Activated CD8-positive, alpha-beta memory T cell treated with anti-CD3 and anti-CD28 coated beads, Interleukin-2, amount 10 ng/mL, durations not matched to agents 7 days and 5 days (primary cell): ENCODE results near the gene LIPC. TPM values are rescaled to one million over a fixed set of nuclear protein-coding genes. Genes with fewer than 3 reads are reported as not detected.

Source experiments
- ATAC-seq: fragments of 150-1000 bp; cut with Tn5 transposase; one replicate; pipeline ENCODE4 v1.10.0; 2021; ENCODE audit warnings: moderate library complexity
- CTCF ChIA-PET: fragments of 350-600 bp; sonication (Branson Sonifier 250); formaldehyde crosslinking; loops from one replicate; lab custom pipeline; 2021; ENCODE audit warnings: antibody characterized with exemption; lab: Charles Lee
- DNase-seq: peaks from one replicate; pipeline ENCODE4 v3.0.0-alpha.2; 2020
- H3K27ac Mint-ChIP-seq: one replicate; pipeline ENCODE4 v1.8.0; 2021; ENCODE audit warnings: mild to moderate bottlenecking, mixed read lengths
- H3K27me3 Mint-ChIP-seq: one replicate; pipeline ENCODE4 v1.8.0; 2021; ENCODE audit warnings: mixed read lengths
- H3K36me3 Mint-ChIP-seq: one replicate; pipeline ENCODE4 v1.8.0; 2021; ENCODE audit warnings: mild to moderate bottlenecking, mixed read lengths
- H3K4me1 Mint-ChIP-seq: one replicate; pipeline ENCODE4 v1.8.0; 2021; ENCODE audit warnings: mixed read lengths
- H3K4me3 Mint-ChIP-seq: one replicate; pipeline ENCODE4 v1.8.0; 2021; ENCODE audit warnings: mild to moderate bottlenecking, moderate library complexity, mixed read lengths
- H3K9me3 Mint-ChIP-seq: one replicate; pipeline ENCODE4 v1.8.0; 2022; ENCODE audit warnings: low read depth, mixed read lengths
- total RNA-seq, 2 experiments: library from RNA; stranded (reverse); gene quantifications; one replicate each; pipeline ENCODE4 v1.2.3, GENCODE V29; 2021

LIPC gene
- total RNA-seq, 2 experiments from 2014 or later, result 5.3 to 9.0 TPM

GRCh38 chr15:58430224-58430787, 1.5 kb upstream of the LIPC start:
- Mint-ChIP-seq H3K27ac (no peak overlapping the region), H3K36me3 (no peaks in the 10 kb centered on the region), H3K27me3 (no peaks in the 10 kb centered on the region), H3K4me1 (no peaks in the 10 kb centered on the region), H3K4me3 (no peak overlapping the region), H3K9me3 (no peaks in the 10 kb centered on the region)
- DNase-seq, result no peak
- CTCF ChIA-PET, result no interaction called here
- ATAC-seq, result no peak

DNA sequence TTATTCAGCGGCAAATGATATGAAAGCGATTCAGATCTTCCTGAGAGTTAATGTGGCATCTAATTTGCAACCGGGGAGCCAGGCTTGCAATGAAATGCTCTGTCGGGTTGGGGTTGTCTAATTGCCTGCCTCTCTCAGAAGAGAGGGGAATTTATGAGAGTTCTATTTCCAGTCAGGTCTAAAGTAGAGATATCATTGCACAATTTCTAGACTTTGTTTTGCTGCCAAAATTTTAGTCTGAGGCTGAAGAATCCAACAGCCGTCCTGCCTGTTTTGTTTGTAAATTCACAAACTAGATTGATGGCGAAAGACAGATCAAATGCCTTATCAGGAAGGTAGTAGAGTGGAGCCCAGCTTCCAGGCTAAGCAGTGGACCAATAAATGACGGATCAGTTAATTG, 610 bp downstream of the LIPC start:
- no peak overlapping the region for H3K4me3 Mint-ChIP-seq
- H3K36me3 Mint-ChIP-seq, result no peaks in the 10 kb centered on the region
- no peak for DNase-seq
- no peaks in the 10 kb centered on the region for H3K27me3 Mint-ChIP-seq
- no peaks in the 10 kb centered on the region for H3K9me3 Mint-ChIP-seq
- H3K27ac Mint-ChIP-seq, result no peak overlapping the region
- H3K4me1 Mint-ChIP-seq, result no peaks in the 10 kb centered on the region
- CTCF ChIA-PET, result no interaction called here
- no peak for ATAC-seq

- CTCF ChIA-PET, result no interaction called here
- DNase-seq (no peak), ATAC-seq (no peak)
- Mint-ChIP-seq H3K4me1 (peaks cover 2% of the 10 kb centered on the region), H3K9me3 (no peaks in the 10 kb centered on the region), H3K27ac (no peak overlapping the region), H3K36me3 (no peaks in the 10 kb centered on the region), H3K27me3 (no peaks in the 10 kb centered on the region), H3K4me3 (no peak overlapping the region)
Measured at GRCh38 chr15:58433597-58434333, 2.0 kb downstream of the LIPC start.

DNA sequence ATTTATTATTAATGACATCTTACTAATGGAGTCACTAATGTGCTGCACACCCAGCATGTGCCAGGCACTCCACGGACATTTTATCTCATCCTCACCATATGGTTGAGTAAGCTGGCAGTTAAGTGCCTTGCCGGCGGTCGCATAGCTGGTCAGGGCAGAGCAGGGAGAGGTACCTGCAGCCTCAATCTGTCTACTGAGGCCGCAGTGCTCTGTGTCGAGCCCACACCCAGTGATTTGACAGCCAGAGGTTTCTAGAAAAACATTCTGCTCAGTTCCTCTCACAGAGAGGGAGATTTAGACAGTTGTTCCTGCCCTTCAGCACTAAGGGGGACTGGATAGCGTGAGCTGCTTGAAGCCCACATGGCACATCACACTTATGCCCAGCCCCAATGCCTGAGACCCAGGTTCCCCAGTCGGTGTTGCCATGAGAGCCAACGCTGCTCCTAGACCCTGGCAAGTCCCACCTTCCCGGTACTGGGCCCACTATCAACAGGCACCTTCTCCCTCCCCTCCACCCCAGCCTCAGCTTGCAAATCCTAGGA, 2.6 kb downstream of the LIPC start:
- peaks cover 6% of the 10 kb centered on the region for H3K4me1 Mint-ChIP-seq
- no peaks in the 10 kb centered on the region for H3K36me3 Mint-ChIP-seq
- CTCF ChIA-PET, result no interaction called here
- no peak for DNase-seq
- H3K9me3 Mint-ChIP-seq, result no peaks in the 10 kb centered on the region
- ATAC-seq, result no peak
- no peaks in the 10 kb centered on the region for H3K27me3 Mint-ChIP-seq
- no peak overlapping the region for H3K27ac Mint-ChIP-seq
- H3K4me3 Mint-ChIP-seq, result no peak overlapping the region

DNA sequence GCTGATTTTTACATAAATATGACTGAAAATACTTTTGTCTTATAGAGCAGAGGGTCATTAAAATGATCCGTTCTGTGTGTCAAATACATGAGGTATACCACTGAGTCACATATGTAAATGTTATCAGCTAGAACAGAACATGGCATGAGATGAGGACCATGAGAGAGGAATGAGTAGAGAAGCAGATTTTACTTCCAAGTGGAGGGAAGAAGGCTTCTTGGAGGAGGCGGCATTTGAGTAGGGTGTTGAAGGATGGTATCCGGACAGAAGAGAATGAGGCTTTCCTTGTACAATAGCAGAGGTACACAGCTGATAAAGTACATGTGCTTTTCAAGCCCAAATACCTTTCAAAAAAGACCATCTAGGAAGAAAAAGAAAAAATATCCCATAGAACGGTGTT, 4.8 kb downstream of the LIPC start:
- DNase-seq (no peak), ATAC-seq (no peak)
- Mint-ChIP-seq H3K4me1 (peaks cover 17% of the 10 kb centered on the region), H3K27me3 (no peaks in the 10 kb centered on the region), H3K4me3 (no peak overlapping the region), H3K27ac (no peak overlapping the region), H3K36me3 (no peaks in the 10 kb centered on the region), H3K9me3 (no peaks in the 10 kb centered on the region)
- CTCF ChIA-PET, result interaction anchor here (1.3 kb wide), 1 partner anchor 15 kb away, joined by 3 read pairs; no protein-coding TSS in a partner anchor

DNA sequence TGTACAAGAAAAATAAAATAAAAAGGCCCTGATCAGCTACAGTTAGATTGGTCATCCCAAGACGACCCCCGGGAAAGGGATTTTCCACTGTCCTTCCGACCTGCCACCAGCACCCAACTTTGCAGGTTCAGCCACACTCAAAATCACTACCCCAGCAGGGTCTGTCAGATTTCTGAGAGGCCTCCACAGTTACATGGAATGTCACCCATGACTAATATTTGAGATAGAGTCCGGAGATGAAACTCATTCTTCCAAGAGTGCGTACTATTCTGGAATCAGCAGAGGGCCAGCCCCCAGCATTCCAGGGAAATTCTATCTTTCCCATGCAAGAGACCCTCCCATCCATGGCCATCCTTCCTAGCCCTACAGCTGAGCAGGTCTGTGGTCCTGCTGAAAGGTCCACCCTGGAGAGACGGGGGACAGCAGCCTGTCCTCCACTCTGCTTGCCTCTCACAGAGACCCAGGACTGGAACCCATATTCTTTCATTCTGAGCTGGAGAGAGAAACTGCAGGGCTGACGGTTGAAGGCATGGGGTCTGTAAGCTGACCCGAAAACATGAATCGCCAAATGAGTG, 5.8 kb downstream of the LIPC start:
- Mint-ChIP-seq H3K36me3 (no peaks in the 10 kb centered on the region), H3K4me1 (peaks cover 21% of the 10 kb centered on the region), H3K4me3 (no peak overlapping the region), H3K9me3 (no peaks in the 10 kb centered on the region), H3K27me3 (no peaks in the 10 kb centered on the region), H3K27ac (no peak overlapping the region)
- ATAC-seq, result no peak
- CTCF ChIA-PET, result no interaction called here
- DNase-seq, result no peak

- Mint-ChIP-seq H3K36me3 (no peaks in the 10 kb centered on the region), H3K9me3 (no peaks in the 10 kb centered on the region), H3K4me1 (peaks cover 21% of the 10 kb centered on the region), H3K4me3 (no peak overlapping the region), H3K27ac (no peak overlapping the region), H3K27me3 (no peaks in the 10 kb centered on the region)
- ATAC-seq (no peak), DNase-seq (no peak)
- CTCF ChIA-PET, result no interaction called here
Measured at GRCh38 chr15:58438111-58438510, 6.3 kb downstream of the LIPC start.

GRCh38 chr15:58438956-58439355, 7.2 kb downstream of the LIPC start:
- Mint-ChIP-seq H3K9me3 (no peaks in the 10 kb centered on the region), H3K27ac (peak overlapping the region; percentile 50)
- CTCF ChIA-PET, result no interaction called here

GRCh38 chr15:58440158-58440910, 8.5 kb downstream of the LIPC start:
- peaks cover 25% of the 10 kb centered on the region for H3K4me1 Mint-ChIP-seq
- H3K9me3 Mint-ChIP-seq, result no peaks in the 10 kb centered on the region
- H3K27ac Mint-ChIP-seq, result peak overlapping the region; percentile 14
- no peak for DNase-seq
- H3K36me3 Mint-ChIP-seq, result peaks cover 2% of the 10 kb centered on the region
- no peak overlapping the region for H3K4me3 Mint-ChIP-seq
- H3K27me3 Mint-ChIP-seq, result no peaks in the 10 kb centered on the region
- CTCF ChIA-PET, result interaction anchor here (0.6 kb wide), 1 partner anchor 48 kb away, joined by 3 read pairs; no protein-coding TSS in a partner anchor
- ATAC-seq, result no peak

More at GRCh38 chr15:58438956-58439355, 7.2 kb downstream of the LIPC start:
- DNase-seq (peak; percentile 67), ATAC-seq (peak; percentile 88)
- Mint-ChIP-seq H3K4me1 (peaks cover 21% of the 10 kb centered on the region), H3K27me3 (no peaks in the 10 kb centered on the region), H3K36me3 (no peaks in the 10 kb centered on the region), H3K4me3 (no peak overlapping the region)

- Mint-ChIP-seq H3K4me3 (no peak overlapping the region), H3K4me1 (peaks cover 25% of the 10 kb centered on the region), H3K27ac (peak overlapping the region; percentile 14), H3K27me3 (no peaks in the 10 kb centered on the region), H3K9me3 (no peaks in the 10 kb centered on the region), H3K36me3 (peaks cover 2% of the 10 kb centered on the region)
- CTCF ChIA-PET, result interaction anchor here (0.6 kb wide), 1 partner anchor 48 kb away, joined by 3 read pairs; no protein-coding TSS in a partner anchor
- ATAC-seq, result no peak
- no peak for DNase-seq
Measured at GRCh38 chr15:58440922-58441321, 9.1 kb downstream of the LIPC start.

DNA sequence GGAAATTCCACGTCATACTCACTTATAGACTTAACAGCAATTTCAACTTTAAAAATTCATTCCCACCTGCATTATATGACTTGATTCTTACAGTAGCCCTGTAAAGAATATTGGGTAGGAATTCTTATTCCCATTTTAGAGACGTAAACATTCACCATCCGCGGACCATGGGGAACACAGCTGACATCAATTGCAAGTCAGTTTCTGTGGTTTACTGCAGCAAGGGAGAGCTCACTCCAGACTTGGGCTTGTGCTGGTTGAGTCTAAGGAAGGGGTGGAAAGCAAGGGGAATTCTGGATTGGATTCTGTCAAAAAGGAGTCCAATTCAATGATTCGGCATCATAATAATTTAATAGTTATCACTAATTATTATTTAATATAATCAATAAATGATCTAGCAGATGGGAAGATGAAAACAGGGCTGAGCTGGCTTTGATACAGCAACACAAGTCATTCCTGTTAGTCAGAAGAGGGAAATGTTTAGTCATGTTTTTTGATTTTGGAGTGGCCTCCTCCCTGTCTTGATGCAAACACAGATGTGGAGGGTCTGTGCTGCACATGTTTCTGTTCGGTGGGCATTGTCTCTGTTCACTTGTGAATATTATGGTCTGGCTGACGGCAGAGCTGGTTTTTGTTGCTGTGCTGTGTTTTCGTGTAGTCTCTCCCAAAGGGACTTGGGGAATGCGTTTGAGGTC, 9.7 kb downstream of the LIPC start:
- Mint-ChIP-seq H3K9me3 (no peaks in the 10 kb centered on the region), H3K4me1 (peaks cover 25% of the 10 kb centered on the region), H3K4me3 (no peak overlapping the region), H3K27ac (no peak overlapping the region), H3K27me3 (no peaks in the 10 kb centered on the region), H3K36me3 (peaks cover 2% of the 10 kb centered on the region)
- ATAC-seq (no peak), DNase-seq (no peak)
- CTCF ChIA-PET, result interaction anchor here (1.4 kb wide), 1 partner anchor 18 kb away, joined by 3 read pairs; no protein-coding TSS in a partner anchor

GRCh38 chr15:58442122-58442521, 10.3 kb downstream of the LIPC start:
- no peaks in the 10 kb centered on the region for H3K9me3 Mint-ChIP-seq
- no peaks in the 10 kb centered on the region for H3K27me3 Mint-ChIP-seq
- H3K27ac Mint-ChIP-seq, result no peak overlapping the region
- ATAC-seq (no peak), DNase-seq (no peak)
- H3K4me1 Mint-ChIP-seq, result peaks cover 28% of the 10 kb centered on the region
- H3K4me3 Mint-ChIP-seq, result no peak overlapping the region
- peaks cover 2% of the 10 kb centered on the region for H3K36me3 Mint-ChIP-seq
- CTCF ChIA-PET, result interaction anchor here (1.4 kb wide), 1 partner anchor 17 kb away, joined by 3 read pairs; no protein-coding TSS in a partner anchor

DNA sequence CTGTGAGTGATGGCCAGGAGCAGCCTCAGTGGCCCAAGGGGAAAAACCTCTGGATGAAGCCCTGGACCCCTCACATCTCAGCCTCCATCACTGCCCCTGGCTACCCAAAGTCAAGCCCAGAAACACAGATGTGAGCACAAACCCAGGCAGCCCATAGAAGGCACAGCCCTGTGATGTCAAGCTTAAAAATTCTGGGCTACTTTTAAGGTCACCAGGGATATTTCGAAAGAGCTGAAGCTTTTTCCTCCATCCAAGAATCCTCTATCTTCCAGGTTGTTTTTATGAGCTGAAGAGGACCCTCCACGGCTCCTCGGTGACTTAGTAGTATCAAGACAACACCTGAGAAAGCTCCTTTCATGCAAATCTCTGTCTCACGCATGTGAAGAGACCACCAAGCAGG, 11.5 kb downstream of the LIPC start:
- peaks cover 2% of the 10 kb centered on the region for H3K36me3 Mint-ChIP-seq
- ATAC-seq (no peak), DNase-seq (no peak)
- CTCF ChIA-PET, result no interaction called here
- H3K4me1 Mint-ChIP-seq, result peaks cover 37% of the 10 kb centered on the region
- H3K4me3 Mint-ChIP-seq, result no peak overlapping the region
- no peaks in the 10 kb centered on the region for H3K27me3 Mint-ChIP-seq
- no peaks in the 10 kb centered on the region for H3K9me3 Mint-ChIP-seq
- H3K27ac Mint-ChIP-seq, result no peak overlapping the region
